Spleen (tissue), 7 donors: ENCODE measurements around the gene PGLYRP2.

Experiments
- CTCF ChIP-seq, 11 experiments: fragments of 200-600 bp in 7 of 11; fragments of 450-650 bp in 4 of 11; sonication (generic) in 4 of 11; IDR thresholded peaks in 8 of 11; conservative IDR thresholded peaks in 3 of 11; 1 replicate in 7 of 11; 2 replicates in 4 of 11; pipeline versions ENCODE4 v1.4.0 to v1.8.0; 2016 to 2021; ENCODE audit warnings: antibody characterized with exemption in 11 of 11, inconsistent platforms in 4 of 11, mild to moderate bottlenecking in 1 of 11
- POLR2AphosphoS5 ChIP-seq, 3 donors: sonication (generic); formaldehyde crosslinking; IDR thresholded peaks; one replicate each; pipeline ENCODE4 v1.5.1; 2017; ENCODE audit warnings: antibody characterized with exemption in 3 of 3
- donor health status: DM: no; HTN: no; CAD: no; lungs with moderate emphysema.
- donor health status: DM: no; HTN: no; CAD: no.
- donor health status: DM: no; HTN: no; CAD: no.

DNA sequence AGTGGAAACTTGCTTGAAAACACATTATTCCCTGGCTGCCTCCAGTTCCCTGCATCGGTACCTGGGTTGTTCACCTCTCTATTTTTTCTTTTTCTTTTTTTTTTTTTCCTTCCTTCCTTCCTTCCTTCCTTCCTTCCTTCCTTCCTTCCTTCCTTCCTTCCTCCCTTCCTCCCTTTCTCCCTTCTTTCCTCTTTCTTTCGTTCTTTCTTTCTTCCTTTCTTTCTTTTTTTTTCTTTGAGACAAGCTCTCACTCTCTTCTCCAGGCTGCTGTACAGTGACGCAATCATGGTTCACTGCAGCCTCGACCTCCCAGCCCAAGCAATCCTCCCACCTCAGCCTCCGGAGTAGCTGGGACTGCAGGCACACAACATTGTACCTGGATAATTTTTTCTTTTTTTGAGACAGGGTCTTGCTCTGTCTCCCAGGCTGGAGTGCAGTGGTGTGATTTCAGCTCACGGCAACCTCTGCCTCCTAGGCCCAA lies 11.5 kb downstream of the PGLYRP2 start:
- TF ChIP-seq CTCF (IDR thresholded peaks at IDR 0.05 in 8 of 11, conservative IDR thresholded peaks at IDR 0.05 in 3 of 11) (no peak), POLR2AphosphoS5 (IDR thresholded peaks at IDR 0.05) (no peak)
